GM19025 (cell line): Measurements from ENCODE around the gene GADD45A.

ENCODE experiments used
- ATAC-seq: cut with Tn5 transposase; IDR thresholded peaks from one replicate; pipeline ENCODE4 v1.9.1; 2021; ENCODE audit warnings: mild to moderate bottlenecking, low read depth, moderate library complexity; ENCODE audit not compliant: unreplicated experiment

The GADD45A gene

GRCh38 chr1:67687649-67688048 is 2.6 kb downstream of the GADD45A start:
- no peak for ATAC-seq

DNA sequence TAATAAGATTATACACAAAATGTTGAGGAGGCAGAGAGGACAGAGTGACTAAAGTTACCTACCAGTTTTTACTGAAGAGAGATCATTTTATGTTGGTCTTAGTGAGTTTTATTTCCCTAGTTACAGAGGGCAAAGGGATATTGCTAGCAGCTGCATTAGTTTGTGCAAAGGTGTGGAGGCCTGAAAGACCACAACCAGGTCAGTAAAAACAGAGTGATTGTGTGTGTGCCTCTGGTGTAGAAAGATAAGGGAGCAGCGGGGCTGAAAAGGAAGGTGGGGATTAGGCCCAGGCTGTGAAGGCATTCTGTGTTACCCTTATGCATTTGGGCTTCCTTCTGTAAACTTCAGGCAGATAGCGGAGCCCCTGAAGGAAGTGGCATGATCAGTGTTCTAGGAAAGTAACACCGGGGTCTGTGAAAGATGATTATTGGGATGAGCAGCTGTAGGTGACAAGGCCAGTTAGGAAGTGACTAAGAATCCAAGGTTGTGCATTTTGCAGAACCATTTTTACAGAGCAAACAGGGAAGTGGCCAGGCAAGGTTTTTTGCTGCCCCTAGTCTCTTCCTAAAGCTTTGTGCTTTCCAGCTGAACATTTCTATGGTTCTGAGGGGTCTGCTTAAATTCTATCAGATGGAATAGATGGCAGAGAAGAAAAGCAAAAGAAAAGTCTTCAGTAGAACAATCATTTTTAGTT is 3.7 kb downstream of the GADD45A start:
- no peak for ATAC-seq

DNA sequence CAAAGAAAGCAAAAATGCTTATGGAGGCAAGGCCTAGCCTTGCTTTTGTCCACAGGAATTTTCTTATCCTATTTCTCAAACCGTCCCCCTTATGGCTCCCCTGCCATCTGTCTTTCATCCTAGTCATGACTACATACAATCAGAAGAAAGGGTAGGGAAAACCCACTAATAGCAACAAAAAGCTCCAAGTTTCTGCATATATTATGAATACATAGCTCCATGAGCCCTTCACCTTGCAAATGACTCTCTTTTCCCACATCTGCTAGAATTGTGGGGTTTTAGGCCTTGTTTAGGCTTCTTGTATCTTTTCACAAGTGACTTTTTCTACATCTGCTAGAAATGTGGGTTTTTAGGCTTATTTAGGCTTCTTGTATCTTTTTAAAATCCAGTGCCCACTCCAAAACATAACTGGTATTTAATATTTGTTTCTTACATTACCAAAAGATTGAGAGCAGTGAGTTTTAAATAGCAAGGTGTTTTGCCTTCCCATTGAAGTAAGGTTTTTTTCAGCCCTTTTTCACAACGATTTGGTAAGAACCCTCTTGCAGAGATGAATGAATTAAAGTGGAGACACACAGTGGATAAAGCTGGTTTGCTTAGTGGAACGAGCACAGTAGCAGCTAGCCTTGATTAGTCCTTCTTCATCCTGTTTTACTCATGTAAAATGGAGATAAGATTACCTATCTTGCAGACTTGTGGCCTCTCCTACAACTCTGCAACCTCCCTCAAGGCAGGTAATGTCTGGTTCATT is 4.4 kb downstream of the GADD45A start:
- ATAC-seq, result no peak

GRCh38 chr1:67690018-67690363 is 5.0 kb downstream of the GADD45A start:
- no peak for ATAC-seq

DNA sequence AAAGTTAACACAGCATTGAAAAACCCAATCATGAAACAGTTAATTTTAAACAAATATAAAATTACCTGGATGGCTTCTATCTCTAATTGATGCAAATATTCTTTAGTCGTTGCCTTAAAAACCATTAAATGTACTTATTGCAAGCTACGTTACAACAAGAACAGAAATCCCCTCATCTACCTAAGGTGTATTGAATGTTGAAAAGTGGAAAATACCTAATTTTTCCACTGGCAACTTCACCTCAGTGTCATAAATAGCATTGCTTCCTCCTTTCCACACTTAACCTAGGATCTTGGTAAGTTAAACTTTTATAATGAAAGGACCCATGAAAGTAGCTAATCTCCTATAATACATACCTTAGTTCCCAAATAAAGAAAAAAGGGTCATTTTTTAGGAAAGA is 5.4 kb downstream of the GADD45A start:
- ATAC-seq, result no peak

- no peak for ATAC-seq
Measured at GRCh38 chr1:67691712-67692111, 6.7 kb downstream of the GADD45A start.

GRCh38 chr1:67695963-67696362 is 11.0 kb downstream of the GADD45A start:
- no peak for ATAC-seq

- no peak for ATAC-seq
Measured at GRCh38 chr1:67696708-67697107, 11.7 kb downstream of the GADD45A start.

- ATAC-seq, result no peak
Measured at GRCh38 chr1:67700220-67700619, 15.2 kb downstream of the GADD45A start.

GRCh38 chr1:67700692-67701410 is 15.8 kb downstream of the GADD45A start:
- ATAC-seq, result peak; percentile 46

- ATAC-seq, result no peak
Measured at GRCh38 chr1:67701876-67702275, 16.9 kb downstream of the GADD45A start.

DNA sequence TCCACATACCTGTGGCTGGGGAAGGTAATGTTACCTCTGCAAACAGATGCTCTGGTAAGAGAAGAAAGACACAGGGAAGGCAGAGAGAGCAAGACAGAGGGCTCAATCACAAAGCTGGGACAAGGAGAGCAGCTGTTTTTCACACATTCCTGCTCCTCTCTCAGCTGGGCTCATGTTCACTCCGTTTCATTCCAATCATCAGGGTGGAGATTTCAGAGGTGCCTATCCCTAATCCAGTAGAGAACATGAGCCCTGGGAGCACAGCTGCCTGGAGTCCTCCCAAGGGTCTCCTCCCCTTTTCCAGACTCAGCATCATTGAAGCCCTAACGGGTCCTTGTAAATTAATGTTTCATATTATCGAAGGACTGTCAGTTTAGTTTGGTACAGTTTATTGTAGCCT is 19.4 kb downstream of the GADD45A start:
- ATAC-seq, result no peak

GRCh38 chr1:67705735-67706453 is 20.9 kb downstream of the GADD45A start:
- ATAC-seq, result no peak

DNA sequence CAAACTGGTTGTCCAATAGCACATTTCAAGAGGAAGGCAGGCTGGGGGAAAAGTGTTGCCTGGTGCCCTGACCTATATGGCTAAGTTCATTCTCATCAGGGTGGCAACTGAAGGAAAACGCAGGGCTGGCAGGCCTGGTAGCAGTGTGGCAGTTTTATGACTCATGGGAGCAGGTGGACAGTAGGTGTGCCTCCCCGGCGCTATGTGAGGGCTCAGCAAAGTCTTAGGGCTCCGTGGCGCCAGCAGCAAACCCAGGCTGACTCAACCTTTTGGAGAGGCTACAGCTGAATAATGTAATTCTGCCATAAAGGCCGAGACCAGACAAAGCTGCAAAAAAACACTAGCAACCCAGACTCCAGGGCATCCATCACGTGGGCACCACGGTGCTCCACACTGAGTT is 23.6 kb downstream of the GADD45A start:
- ATAC-seq, result no peak

DNA sequence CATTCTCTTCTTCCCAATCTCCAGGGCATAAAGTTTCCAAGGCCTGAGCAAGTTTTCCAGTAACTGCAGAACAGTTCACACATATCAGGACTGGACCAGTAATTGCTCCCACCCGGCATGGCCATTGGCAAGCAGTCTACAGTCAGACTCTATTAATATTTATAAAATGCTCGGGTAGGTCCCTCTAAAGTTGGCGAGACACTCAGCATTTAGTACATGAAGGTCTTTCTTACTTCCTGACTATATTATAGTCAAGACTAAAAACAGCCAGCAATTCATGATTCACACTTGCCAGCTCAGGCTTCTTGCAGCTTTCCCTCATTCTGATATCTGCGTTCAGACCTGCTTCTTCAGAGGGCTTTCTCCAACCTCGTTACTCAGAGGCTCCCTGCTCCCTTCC is 25.4 kb downstream of the GADD45A start:
- no peak for ATAC-seq

DNA sequence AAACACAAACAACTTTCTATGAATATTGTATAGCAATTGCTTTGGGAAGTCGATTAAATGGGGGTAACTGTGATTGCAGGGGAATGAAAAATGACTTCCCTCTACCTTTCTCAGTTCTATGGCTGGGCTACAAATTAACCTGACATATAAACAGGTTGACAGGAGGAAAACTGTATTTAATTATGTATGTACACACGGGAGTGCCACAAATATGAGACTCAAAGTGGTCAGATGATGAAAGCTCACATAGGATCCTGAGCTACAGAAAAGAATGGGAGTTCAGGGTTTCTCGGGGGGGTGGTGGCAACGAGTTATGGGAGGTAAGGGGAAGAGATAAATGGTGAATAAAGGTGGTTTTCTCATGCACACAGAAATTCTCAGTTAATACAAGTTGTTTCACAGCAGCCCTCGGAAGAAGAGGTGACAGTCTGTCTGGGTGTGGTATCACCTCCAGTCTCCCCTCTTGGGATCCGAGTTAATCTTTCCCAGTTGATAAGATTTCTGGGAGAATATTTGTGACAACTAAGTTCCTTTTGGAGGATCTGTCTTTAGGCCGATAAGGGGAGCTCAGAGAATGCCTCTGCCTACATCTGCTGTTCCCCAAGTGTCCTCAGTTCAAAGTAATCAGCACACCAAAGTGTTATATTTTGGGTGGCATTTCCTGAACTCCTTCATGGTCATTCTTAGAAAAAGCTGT is 26.3 kb downstream of the GADD45A start:
- ATAC-seq, result no peak

- ATAC-seq, result no peak
Measured at GRCh38 chr1:67711855-67712212, 26.8 kb downstream of the GADD45A start.

DNA sequence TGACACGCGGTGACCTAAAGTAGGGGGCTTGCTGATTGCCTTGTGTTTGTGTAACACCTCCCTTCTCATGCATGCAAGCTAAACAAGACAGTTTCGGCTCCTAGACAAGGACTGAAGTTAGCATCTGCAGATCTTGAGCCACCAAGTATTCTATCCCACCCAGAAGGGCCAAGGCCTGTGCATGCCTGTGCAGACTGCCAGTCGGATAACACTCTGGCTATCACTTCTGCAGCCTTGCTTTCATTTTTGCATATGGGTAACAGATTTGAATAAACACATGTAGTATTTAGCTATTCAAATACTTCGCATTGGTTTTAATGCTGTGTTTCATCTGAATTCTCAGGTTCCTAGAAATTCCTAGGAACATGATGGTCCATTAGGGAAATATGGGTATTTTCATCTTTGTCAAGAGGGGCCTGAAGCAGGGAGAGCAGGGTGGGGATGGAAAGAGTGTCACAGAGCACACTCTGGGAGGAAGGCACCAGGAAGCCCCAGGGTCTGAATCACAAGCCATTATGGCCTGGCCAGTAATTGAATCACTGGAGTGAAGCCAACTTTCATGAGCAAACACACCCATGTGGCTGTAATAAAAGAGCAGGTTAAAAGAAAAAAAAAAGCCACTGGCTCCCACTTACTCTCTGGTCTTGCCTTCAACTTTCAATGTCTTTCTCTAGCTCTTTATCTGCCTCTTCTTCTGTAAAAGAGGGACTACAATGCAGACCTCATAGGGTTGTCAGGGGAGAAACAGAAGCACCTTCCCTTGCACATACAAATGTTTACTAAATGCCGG is 28.3 kb downstream of the GADD45A start:
- ATAC-seq, result no peak

DNA sequence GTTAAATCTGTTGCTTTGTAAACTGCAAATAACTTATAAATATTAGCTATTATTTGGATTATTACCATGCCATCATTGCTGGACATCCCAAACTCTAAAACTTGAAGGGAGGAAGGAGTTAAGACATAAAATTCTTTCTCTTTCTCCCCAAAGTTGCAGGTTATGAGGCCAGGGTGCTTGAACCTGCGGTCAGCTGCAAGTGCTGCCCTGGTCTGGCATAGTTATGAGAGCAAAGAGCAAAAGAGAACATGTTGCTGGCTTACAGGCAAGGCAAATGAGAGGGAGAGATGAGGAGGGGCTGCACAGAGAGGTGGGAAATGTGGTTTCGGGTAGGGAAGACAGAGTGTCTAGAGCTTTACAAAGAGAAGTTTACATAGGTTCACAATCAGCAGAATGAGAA is 30.8 kb downstream of the GADD45A start:
- ATAC-seq, result no peak

GRCh38 chr1:67716800-67717199 is 31.8 kb downstream of the GADD45A start:
- ATAC-seq, result no peak
